Fibroblast of skin of left quadriceps (primary cell): ENCODE measurements around the gene GYPE.
"Not testable (repeated sequence)": the region's sequence is repeated elsewhere in the genome, so short reads cannot be mapped to it uniquely, and the experiment has no call there.

Experiments used
- DNase-seq, 2 experiments: peaks; one replicate each; pipeline ENCODE4 v3.0.0-alpha.2; 2013; ENCODE audit warnings: low read depth in 2 of 2

GYPE gene

DNA sequence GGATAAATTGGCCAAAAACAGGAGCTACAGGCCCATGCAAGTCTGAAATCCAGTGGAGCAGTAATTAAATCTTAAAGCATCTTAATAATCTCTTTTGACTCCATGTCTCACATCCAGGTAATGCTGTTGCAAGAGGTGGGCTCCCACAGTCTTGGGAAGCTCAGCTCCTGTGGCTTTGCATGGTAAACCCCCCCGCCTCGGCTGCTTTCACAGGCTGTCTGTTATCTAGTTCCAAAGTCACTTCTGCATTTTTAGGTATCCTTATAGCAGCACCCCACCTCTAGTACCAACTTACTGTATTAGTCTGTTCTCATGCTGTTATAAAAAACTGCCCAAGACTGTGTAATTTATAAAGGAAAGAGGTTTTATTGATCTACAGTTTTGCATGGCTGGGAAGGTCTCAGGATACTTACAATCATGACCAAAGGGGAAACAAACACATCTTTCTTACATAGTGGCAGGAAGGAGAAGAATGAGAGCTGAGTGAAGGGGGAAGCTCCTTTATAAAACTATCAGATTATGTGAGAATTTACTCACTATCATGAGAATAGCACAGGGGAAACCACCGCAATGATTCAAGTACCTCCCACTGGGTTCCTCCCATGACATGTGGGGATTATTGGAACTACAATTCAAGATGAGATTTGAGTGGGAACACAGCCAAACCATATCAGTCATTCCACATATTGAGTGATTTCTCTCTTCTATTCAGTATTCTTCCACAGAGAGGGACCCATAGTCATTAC is 34.7 kb downstream of the GYPE start:
- DNase-seq: not testable (repeated sequence)

DNA sequence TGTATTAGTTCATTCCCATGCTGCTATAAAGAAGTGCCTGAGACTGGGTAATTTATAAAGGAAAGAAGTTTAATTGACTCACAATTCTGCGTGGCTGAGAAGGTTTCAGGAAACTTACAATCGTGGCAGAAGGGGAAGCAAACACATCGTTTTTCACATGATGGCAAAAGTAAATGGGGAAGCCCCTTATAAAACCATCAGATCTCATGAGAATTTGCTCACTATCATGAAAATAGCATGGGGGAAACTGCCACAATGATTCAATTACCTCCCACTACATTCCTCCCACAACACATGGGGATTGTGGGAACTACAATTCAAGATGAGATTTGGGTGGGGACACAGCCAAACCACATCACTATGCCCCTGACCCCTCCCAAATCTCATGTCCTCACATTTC is 35.4 kb downstream of the GYPE start:
- not testable (repeated sequence) for DNase-seq

DNA sequence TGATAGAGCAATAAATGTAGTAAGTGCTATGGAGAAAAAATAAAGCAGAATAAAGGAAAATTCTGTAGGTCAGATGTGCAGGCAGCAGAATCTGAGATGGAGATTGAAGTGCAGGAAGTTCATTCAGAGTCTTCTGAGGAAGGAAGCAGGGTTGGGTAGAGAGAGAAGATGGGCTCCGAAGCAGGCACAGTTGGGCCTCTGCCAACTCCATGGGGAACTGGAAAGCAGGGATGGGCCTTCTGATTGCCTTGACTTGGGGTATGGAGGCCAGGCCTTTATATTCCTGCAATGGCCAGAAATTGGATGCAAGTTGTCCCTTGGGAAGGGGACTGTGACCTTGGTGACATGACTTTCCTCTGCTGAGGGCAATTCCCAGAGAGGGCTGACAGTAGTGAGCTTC is 42.6 kb downstream of the GYPE start:
- not testable (repeated sequence) for DNase-seq

DNA sequence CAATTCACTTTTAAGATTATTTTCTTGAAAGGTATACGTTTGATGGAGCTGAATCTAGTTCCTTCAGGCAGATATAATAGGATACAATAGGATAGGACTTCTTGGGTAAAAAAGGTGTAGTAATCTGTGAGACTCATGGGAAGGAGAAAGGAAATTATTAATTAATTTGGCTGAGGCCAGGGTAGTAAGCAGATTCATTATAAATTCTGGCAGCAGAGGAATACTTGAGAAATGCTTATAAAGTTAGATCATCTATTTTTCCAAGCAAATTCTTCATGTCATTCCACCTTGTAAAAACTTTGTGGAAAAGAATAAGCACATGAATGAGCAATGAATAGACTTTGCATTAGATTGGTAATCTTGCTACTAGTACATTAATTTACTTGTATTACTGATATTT is 46.9 kb downstream of the GYPE start:
- peak in 1 of 2 experiments; percentile 3 for DNase-seq

DNA sequence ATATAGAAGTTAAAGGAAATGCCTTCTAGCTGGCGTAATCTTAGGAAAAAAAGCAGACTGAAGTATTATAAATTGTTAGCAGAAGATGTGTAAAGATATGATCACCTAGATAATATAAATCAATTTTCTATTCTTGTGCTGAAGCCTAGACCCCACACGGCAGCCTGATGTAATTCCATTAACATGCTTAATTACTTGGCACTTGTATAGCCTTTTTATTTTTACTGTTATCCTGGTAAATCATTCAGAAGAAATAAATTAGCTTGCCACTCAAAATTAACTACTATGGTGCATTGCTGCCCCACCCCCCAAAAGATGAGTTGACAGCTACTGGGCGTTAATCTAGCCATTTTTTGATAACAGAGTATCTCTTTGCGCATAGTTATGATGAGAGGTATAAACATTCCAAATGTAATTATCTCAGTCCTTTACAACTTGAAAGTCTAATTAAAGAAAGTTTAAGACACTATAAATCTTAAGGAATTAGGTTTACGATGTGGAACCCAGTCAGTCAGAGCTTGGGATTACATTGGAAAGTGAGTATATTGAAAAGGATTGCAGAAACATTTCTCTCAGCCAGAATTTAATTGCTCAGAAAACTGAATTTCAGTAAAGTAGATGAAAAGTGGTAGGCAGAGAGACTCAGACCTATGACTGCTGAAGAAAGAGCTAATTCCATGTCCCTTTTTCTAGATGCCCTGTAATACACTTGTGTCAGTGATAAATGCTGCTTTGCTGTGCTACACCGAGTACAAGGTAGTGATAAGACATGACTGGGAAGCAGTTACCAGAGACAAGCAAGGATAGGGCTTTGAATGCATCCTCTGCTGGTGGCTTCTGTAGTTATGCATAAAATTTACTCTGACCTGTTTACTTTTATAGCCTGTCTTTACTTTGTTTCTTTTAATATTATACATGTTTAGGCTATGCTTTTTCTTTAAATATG is 47.7 kb downstream of the GYPE start:
- DNase-seq: not testable (repeated sequence)

- not testable (repeated sequence) for DNase-seq
Observed at GRCh38 chr4:143856017-143856557, 49.3 kb downstream of the GYPE start.

DNA sequence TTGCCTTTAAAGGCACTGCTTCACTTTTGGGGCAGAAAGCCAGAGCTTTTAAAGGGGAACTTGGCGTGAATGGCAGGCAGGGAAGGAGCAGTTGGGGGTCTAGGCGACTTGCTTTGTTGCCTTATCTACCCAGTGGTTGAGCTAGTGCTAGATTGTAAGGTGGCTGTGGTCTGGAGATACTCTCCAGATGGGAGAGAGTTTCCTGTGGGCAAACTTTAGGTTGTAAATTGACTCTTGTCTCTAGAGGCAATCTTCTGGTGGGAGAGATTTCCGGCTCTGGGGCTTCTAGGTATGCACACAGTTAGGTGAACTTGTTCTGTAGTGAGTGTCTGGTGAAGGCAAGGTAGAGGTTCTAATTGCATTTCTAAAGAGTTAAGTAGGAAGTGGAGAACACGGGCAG is 50.7 kb downstream of the GYPE start:
- DNase-seq: not testable (repeated sequence)

- not testable (repeated sequence) for DNase-seq
Observed at GRCh38 chr4:143849296-143849695, 56.1 kb downstream of the GYPE start.

DNA sequence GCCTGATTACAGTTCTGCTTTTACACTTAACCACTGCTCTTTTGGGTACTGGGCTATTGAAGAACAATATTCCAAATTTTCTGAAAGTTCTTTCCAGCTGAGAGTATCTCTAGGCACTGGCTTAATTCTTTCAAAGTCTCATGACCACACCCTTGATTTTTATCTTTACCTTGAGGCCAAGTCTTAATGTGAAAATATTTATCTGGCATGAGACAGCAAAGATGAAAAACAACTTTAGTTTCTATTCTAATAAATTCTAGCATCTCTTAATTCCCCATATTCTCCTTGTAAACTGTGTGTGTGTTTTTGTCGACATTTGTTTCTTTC is 61.9 kb downstream of the GYPE start:
- DNase-seq: not testable (repeated sequence)

DNA sequence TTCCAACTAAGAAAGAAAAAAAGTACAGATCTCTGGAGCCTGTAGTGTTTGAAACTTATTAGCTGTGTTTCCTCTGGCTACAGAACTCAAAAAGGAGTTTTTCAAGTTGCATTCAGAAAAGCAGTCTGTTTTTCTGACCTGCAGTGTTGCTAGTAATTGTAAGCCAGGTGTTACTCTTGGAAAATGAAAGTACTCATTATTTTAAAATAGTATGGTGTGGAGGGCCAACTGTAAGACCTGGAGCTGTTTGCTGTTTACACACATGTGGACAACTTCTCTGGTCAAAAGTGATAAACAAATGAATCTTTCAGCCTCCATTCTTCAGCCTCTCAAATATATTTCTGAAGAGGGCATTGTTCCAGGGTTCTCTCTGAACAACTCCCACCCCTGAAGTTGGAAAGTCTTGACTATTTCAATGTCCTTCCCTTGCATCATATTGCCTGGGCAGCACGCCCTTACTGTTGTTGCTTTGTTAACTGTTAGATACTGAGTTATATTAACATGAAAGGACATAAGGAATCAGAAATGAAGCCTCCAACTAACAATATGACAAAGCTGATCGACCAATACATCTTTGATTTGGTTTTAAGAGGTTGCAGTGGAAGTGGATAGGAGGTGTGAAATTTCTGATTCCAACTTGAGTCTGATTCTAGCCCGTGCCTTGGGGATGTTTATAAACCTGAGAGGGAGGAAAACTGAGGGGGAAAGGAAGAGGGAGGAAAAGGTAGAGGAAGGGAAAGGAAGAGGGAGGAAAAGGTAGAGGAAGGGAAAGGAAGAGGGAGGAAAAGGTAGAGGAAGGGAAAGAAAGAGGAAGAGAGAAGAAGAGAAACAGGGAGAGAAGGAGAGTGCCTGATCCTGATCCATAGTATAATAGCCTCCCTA is 62.5 kb downstream of the GYPE start:
- not testable (repeated sequence) for DNase-seq

- not testable (repeated sequence) for DNase-seq
Observed at GRCh38 chr4:143839413-143839812, 65.9 kb downstream of the GYPE start.

DNA sequence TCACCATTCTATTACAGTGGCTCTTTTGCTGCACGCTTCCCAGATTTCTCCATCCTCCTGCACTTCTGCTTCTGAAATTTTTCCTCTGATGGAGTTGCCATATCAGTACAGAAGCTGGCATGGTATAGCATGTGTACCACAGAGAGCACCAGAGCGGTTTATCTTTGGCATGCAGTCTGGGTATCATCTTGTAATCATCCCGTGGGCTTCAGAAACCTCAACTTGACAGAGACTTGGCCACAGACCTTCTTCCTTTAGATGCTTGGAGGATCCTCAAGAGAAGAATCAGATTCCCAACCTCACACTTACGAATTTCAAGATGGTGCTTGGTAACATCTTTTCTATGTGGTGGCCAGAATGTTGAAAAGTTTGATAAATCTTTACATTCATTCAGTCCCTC is 71.2 kb downstream of the GYPE start:
- DNase-seq: not testable (repeated sequence)

DNA sequence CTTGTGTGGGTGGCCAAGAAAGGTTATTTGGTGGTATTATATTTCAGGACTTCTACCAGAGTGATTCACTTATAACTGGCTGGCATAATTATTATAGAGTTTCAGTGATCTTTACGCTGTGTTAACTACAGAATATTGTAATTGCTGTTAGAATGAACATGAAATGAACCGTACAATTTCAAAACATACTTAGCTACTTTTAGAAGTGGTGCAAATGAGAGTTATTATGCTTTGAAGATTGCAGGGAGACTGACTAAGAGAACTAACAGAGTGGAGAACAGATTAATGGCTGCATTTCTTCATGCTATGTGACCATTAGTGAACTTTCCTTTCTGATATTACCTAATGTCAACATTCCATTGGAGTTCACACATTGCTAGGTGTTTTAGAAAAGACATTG is 71.7 kb downstream of the GYPE start:
- not testable (repeated sequence) for DNase-seq

- not testable (repeated sequence) for DNase-seq
Observed at GRCh38 chr4:143830576-143830975, 74.8 kb downstream of the GYPE start.

DNA sequence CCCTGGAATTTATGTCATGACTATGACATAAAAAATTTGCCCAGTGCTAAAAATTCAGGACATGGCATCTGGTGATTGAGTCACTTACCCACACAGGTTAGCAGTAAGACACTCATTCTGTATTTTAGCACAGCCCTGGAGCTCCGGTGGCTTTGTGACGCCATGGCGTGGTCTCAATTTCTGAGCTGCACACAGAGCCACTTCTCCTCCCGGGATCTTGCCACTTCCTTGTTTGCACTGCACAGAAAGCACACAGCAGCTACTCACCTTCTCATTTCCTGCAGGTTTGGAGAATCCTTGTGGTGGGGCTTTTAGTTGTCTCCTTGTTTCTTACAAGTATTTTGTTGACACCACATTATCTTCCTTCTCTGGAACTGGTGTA is 76.1 kb downstream of the GYPE start:
- DNase-seq: not testable (repeated sequence)
